H1 (cell line): ENCODE measurements around the gene UGT1A8. TPM values are rescaled to one million over a fixed set of nuclear protein-coding genes. Genes with fewer than 3 reads are reported as not detected.

Experiments used
- HDAC6 ChIP-seq: IDR thresholded peaks from one replicate; pipeline ENCODE4 v1.7.1; 2012; ENCODE audit warnings: low read depth, mild to moderate bottlenecking, inconsistent platforms, low read length, moderate library complexity
- polyA plus RNA-seq, 7 experiments: library from polyadenylated mRNA; depleted of rRNA in 3 of 7; stranded (reverse) in 5 of 7; unstranded in 2 of 7; fragments of >200 nt in 5 of 7; fragments of 200-250 nt in 2 of 7; gene quantifications; 1 replicate in 5 of 7; 2 replicates in 1 of 7; 4 replicates in 1 of 7; pipeline versions ENCODE4 v1.2.1 to v1.2.3, GENCODE V29; 2011 to 2013; ENCODE audit warnings: missing spikeins in 2 of 7, mixed read lengths in 2 of 7
- total RNA-seq: library from RNA; stranded (reverse); fragmentation: NEBNext Ultra II Directional; extraction: Animal tissue kit (Norgen Biotek cat#: 25700); gene quantifications from 2 replicates; pipeline ENCODE4 v1.2.1, GENCODE V29; 2021

The UGT1A8 gene
- total and polyA plus RNA-seq, 2 of the 8 experiments (the other 6 are each of a cell fraction or from before 2014, with no cell fraction given), result not detected

DNA sequence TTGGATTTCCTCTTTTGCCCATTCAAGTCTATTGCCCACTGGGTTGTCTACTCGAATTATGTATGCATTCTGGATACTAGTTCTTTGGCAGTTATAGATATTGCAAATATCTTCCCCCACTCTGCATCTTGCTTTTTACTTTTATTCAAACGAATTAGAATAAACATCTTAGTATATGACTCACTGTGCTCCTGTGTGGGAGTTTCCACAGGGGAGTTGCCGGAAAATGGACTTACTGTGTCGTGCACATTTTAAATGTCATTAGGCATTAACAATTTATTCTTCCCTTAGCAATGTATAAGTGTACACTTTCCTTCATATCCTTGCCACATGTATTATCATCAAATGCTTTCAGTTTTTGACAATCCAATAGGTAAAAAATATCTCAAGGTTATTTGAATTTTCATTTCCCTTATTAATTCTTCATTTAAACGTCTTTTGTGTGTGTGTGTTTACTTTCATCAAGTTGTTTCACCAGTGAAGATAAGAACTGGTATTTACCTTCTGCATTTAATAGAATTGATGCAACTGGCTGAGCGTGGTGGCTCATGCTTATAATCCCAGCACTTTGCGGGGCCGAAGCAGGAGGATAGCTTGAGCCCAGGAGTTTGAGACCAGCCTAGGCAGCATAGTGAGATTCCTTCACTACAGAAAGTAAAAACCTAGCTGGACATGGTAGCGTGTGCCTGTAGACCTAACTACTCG lies 90.7 kb downstream of the UGT1A8 start (continued):
- TF ChIP-seq HDAC6, result no peak
- TF ChIP-seq, all 59 proteins: peak for 0
